DOHH2 (cell line): ENCODE results near the gene CABLES1.

ENCODE experiments used
- EZH2phosphoT487 ChIP-seq: fragments of 200-600 bp; sonication (generic); IDR thresholded peaks from 2 replicates; pipeline ENCODE4 v1.6.1; 2017; ENCODE audit warnings: borderline replicate concordance, mild to moderate bottlenecking, antibody characterized with exemption, low read length, moderate library complexity, mixed read lengths
- TF ChIP-seq, protein P1 (sequence below): fragments of 200-600 bp; sonication (generic); IDR thresholded peaks from one replicate; pipeline ENCODE4 v1.5.1; 2014; ENCODE audit warnings: antibody characterized with exemption, mild to moderate bottlenecking, low read depth, low read length; ENCODE audit not compliant: poor library complexity, severe bottlenecking

DNA sequence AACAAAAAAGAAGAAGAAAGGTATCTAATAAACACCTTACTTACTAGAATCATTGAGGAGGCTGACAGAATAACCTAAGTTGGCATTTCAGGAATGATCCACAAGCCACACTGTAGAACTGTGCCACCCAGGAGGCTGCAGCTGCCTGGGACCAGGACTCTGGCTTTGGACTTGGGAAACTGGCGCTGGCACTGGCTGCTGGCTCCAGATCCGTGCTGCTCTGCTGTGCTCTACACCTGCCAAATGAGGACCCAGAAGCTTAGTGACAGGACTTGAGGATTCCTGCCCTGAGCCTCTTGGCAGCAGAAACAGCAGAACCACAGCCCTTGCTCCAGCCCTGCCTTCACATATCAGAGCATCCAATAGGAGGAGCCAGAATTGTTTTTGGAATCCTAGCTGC lies 113.5 kb downstream of the CABLES1 start:
- TF ChIP-seq, protein P1, sequence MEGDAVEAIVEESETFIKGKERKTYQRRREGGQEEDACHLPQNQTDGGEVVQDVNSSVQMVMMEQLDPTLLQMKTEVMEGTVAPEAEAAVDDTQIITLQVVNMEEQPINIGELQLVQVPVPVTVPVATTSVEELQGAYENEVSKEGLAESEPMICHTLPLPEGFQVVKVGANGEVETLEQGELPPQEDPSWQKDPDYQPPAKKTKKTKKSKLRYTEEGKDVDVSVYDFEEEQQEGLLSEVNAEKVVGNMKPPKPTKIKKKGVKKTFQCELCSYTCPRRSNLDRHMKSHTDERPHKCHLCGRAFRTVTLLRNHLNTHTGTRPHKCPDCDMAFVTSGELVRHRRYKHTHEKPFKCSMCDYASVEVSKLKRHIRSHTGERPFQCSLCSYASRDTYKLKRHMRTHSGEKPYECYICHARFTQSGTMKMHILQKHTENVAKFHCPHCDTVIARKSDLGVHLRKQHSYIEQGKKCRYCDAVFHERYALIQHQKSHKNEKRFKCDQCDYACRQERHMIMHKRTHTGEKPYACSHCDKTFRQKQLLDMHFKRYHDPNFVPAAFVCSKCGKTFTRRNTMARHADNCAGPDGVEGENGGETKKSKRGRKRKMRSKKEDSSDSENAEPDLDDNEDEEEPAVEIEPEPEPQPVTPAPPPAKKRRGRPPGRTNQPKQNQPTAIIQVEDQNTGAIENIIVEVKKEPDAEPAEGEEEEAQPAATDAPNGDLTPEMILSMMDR = no peak
- no peak for TF ChIP-seq EZH2phosphoT487
